B cell (primary cell): Measurements from ENCODE around the gene POP5.

ENCODE experiments used
- CTCF ChIP-seq: fragments of 200-600 bp; IDR thresholded peaks from one replicate; pipeline ENCODE4 v1.8.0; 2022; ENCODE audit warnings: antibody characterized with exemption, mild to moderate bottlenecking
- EZH2 ChIP-seq: IDR thresholded peaks from 2 replicates; pipeline ENCODE4 v1.6.1; 2012; ENCODE audit warnings: borderline replicate concordance, low read depth, mild to moderate bottlenecking, moderate library complexity, low read length; ENCODE audit not compliant: insufficient read depth, poor library complexity, severe bottlenecking

- TF ChIP-seq CTCF, result no peak
- TF ChIP-seq EZH2, result no peak
Measured at GRCh38 chr12:120546050-120546386, 35.2 kb downstream of the POP5 start.
